Measurements from ENCODE around the gene ACAP2. TPM values are rescaled to one million over a fixed set of nuclear protein-coding genes. Genes with fewer than 3 reads are reported as not detected.
"Not testable (repeated sequence)": the region's sequence is repeated elsewhere in the genome, so short reads cannot be mapped to it uniquely, and the experiment has no call there.

Gene ACAP2
- total RNA-seq, 1 donor from 2014 or later: 13.2 TPM

DNA sequence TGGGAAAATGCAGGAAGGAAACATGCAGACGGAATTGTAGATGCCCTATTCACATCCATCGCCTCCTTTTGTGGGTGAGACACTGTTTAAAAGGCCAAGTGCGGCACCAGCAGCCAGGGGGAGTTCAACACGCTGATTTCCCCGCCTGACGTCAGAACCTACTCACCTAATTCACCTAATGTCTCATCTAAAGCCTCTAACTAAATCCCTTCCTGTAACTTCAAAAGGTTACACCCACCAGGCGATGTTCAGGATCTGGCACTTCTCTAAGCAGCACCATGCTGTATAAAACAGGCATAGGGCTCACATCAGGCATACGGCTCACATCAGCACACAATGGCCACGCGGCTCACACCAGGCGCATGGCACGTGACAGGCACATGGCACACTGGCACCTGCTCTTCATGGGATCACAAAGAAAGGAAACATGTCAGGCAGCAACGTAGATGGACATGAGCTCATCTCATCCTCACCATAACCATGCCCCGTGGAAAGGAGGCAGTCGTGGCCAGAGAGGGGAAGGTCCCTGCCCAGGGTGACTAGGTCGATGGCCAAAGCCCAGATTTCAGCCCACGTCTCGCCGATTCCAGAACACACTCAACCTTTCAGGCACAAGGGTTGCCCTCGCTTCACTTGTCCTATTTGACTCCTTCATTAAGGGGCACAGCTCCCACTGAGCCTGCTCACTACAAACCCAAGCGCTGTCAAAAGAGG lies 193.6 kb downstream of the ACAP2 start:
- peak; percentile 21 for DNase-seq (ENCODE audit: low spot score)
- ATAC-seq: no peak

DNA sequence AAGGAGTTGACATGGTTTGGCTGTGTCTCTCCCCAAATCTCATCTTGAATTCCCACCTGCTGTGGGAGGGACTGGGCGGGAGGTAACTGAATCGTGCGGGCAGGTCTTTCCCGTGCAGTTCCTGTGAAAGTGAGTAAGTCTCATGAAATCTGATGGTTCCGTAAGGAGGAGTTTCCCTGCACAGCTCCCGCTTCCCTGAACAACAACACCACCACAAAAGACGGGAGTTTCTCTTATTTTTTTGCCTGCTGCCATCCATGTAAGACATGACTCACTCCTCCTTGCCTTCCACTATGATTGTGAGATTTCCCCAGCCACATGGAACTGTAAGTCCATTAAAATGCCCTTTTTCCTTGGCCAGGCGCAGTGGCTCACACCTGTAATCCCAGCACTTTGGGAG lies 194.5 kb downstream of the ACAP2 start:
- DNase-seq (ENCODE audit: low spot score): no peak
- ATAC-seq: no peak

DNA sequence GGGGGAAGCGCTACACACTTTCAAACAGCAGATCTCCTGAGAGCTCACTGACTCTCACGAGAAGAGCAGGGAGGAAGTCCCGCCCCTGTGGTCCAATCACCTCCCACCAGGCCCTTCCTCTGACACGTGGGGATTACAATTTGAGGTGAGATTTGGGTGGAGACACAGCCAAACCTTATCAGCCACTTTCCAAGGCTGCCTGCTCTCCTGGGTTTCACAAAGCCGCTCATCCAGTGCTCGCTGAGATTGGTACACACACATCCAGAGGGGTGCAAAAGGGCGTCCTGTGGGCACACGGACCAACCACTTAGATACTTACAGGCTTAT lies 195.0 kb downstream of the ACAP2 start:
- DNase-seq (ENCODE audit: low spot score): peak; percentile 29
- no peak for ATAC-seq

DNA sequence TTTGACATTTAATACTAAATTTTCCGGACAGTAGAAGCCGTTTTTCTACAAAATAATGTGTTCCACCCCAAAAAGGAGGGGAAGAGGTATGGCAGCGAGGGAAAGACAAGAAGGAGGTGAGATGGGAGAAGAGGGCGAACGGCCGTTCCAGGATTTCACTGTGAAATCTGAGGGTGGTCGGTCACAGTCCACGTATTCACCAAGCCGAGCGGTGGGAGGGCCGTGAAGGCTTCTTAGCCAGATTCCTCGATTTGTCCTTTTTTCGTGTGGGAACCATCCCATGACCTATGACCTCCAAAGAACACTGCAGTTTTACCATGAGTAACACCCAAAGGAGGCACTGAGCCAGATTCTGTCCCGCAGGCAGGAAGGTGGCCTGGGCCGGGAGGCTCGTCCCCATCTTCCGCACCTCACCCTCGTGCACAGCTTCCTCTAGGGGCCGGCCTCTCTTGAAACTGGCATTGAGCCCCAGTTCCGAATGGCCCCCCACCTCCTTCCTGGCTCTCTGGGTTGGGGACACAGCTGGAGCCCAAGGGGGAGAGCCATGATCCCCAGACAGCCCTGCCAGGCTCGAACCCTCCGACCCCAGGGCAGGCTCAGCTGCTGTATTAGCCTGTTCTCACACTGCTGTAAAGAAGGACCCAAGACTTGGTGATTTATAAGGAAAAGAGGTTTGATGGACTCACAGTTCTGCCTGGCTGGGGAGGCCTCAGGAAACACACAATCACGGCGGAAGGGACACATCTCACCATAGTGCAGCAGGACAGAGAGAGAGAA lies 195.5 kb downstream of the ACAP2 start:
- DNase-seq (ENCODE audit: low spot score) (peak; percentile 35), ATAC-seq (no peak)

GRCh38 chr3:195246581-195246995 lies 196.2 kb downstream of the ACAP2 start:
- ATAC-seq (no peak), DNase-seq (ENCODE audit: low spot score) (no peak)

- no peak for ATAC-seq
- peak; percentile 37 for DNase-seq (ENCODE audit: low spot score)
Measured at GRCh38 chr3:195245531-195245951, 197.3 kb downstream of the ACAP2 start.

GRCh38 chr3:195241592-195242355 lies 201.0 kb downstream of the ACAP2 start:
- ATAC-seq (no peak), DNase-seq (ENCODE audit: low spot score) (no peak)

DNA sequence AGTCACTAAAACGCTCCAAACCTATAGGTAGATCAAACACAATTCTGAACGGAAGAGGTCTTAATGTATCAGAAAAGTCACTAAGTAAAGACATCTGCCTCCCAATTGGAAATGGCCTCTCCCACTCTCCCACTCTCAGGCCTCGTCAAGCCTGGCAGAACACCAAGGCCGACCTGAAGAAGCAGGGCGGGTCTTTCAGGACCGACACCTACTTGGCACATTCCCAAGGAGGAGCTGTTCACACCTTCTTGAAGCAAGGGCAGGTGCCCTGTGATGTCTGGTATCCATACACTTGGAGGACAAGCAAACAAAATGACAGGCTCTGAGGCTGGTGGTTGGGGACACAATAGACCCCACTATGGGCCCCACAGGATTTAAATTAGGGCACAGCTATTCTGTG lies 201.9 kb downstream of the ACAP2 start:
- DNase-seq (ENCODE audit: low spot score) (peak; percentile 42), ATAC-seq (no peak)

DNA sequence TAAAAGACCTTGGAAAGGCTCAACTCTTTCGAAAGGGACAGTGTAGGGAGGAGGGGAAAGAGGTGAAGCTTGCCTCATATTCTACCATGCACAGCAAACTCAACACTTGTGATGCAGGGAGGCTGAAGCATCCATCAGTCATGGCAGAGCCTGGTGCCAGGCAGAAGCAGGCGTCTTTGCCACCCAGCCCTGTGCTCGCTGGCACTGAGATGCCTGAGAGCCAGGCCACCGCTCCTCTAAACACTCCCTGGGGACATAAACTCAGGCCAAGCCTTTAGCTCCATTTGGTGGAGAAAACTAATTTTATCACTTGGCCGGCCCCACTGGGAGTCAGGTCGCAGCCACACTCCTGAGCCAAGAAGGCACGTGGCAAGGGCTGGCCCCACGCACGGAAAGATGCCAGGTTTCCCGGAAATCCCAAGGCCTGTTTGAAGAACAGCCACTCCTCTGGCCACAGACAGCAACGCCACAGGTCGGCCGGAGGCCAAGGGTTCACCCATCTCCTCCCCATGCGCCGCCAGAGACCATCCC lies 202.6 kb downstream of the ACAP2 start:
- ATAC-seq (no peak), DNase-seq (ENCODE audit: low spot score) (peak; percentile 47)

DNA sequence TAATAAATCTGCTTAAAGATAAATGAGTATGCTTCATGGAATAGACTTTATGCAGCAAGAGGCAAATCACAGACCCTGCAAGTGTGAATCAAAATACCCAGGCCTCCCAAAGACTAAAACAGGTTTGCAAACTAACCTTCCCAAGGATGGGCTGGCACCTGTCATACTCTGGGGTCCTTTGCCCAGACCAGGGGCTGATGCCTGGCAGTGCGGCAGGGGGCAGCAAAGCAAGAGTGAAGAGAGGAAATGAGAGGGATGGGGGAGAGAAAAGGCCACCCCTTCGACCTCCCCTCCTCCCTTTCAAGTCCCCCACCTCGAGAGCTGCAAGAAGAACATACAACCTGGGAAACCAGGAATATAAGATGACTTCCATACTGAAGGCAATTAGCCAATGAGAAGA lies 203.7 kb downstream of the ACAP2 start:
- peak; percentile 30 for DNase-seq (ENCODE audit: low spot score)
- no peak for ATAC-seq

- peak; percentile 40 for DNase-seq (ENCODE audit: low spot score)
- ATAC-seq: peak; percentile 64
Measured at GRCh38 chr3:195238586-195239118, 204.2 kb downstream of the ACAP2 start.

DNA sequence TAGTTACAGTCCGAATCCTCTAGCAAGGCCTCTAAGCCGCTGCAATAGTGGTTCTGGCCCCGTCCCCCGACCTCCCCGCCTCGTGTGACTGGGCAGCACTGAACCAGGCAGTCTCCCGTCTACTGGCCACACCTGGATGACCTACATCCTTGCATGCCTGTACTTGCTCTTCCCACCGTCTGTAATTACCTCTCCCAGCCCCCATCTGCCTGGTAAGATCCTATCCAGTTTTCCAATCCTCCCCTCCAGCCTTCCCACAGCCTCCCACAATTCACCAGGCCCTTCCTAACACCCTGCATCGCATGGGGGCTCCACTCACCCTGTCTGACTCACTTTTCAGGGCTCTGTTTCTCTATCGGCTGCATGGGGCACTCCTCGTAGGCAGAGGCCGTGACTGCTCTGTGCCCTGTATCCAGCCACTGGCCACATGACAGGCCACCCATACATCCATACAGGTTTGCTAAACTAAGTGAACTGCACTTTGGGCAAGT lies 204.7 kb downstream of the ACAP2 start:
- DNase-seq (ENCODE audit: low spot score) (peak; percentile 30), ATAC-seq (no peak)

DNA sequence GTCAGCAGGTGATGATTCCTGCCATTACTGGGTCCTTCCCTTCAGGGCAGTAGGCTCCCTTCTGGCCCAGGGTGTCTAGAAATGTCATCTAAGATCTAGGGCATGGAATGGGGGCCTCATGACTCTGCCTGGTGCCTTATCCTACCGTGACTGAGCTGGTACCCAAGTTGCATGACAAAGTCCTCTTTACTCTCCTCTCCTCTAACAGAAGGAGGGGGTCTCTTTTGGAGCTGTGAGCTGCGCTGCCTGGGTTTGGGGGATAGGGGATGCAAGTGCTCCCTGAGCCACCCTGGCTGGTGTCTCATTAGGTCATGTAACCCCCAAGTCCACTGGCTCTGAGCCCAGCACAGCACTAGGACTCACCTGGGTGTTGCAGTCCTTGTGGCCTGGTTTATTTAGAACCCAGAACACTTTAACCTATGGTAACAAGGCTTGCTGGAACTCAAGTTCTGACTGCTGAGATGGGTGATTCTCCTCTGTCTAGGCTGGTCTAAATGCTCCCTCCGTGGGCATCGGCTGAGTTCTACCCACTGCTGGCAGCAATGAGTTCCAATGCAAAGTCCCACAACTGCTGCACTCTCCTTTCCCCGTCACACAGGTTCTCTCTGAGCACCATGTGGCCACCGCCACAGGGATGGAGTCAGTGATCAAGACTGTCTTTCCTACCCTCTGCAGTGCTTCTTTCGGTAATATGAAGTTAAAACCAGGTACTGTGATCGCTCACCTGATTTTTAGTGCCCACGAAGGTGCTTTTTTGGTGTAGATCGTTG lies 205.8 kb downstream of the ACAP2 start:
- no peak for ATAC-seq
- DNase-seq (ENCODE audit: low spot score): peak; percentile 31

- peak; percentile 19 for DNase-seq (ENCODE audit: low spot score)
Measured at GRCh38 chr3:195236076-195236798, 206.6 kb downstream of the ACAP2 start.

GRCh38 chr3:195230244-195230643 lies 212.6 kb downstream of the ACAP2 start:
- no peak for ATAC-seq
- DNase-seq (ENCODE audit: low spot score): no peak

More at GRCh38 chr3:195236076-195236798, 206.6 kb downstream of the ACAP2 start:
- ATAC-seq: no peak

- not testable (repeated sequence) for DNase-seq (ENCODE audit: low spot score); ATAC-seq
Measured at GRCh38 chr3:195228886-195229285, 213.9 kb downstream of the ACAP2 start.

- DNase-seq (ENCODE audit: low spot score) (peak; percentile 39), ATAC-seq (no peak)
Measured at GRCh38 chr3:195227871-195228270, 214.9 kb downstream of the ACAP2 start.

DNA sequence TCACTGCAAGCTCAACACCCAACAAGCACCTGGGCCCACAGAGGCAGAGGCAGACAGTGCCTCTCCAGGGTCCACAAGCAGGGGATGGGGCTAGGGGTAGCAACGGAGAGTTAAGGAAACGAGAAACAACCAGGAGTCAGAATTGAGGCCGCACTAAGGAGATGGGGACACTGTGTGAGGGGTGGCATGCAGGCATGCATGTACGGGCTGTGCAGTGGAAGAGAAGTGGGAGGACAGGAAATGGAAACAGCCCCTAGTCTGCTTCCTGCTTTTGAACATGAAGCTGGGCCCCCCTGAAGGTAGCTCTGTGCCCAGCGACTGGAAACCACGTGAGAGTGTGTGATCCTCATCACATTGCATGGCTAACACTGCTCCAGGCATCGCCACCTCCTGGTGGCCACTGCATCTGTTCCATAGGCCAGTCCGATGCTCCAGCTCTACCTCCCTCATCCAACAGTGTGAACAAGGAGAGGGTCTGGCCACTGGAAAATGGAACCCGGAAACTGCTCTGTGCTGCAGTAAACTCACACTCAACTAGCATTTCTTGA lies 215.8 kb downstream of the ACAP2 start:
- DNase-seq (ENCODE audit: low spot score) (peak; percentile 26), ATAC-seq (peak; percentile 31)

DNA sequence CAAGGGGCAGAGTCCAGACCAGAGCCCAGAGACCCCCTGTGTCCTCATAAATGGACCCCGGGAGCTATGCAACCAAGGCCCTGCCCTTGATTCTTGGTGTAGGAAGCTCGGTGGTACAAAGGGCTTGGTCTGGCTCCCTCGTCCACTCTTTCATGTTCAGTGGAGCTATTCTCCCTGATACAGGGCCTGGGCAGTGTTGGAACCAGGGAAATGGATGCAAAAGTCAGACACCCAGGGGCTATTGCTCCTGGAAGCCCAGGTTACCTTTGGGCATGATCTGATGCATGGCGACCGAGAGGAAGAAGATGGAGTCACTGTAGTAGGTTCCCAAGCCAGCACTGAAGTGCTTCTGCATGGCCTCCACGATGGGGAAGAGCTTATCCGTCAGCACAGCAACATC lies 216.4 kb downstream of the ACAP2 start:
- ATAC-seq (no peak), DNase-seq (ENCODE audit: low spot score) (peak; percentile 31)
